ENCODE data around the gene RABL3.
"Not testable (repeated sequence)": the region's sequence is repeated elsewhere in the genome, so short reads cannot be mapped to it uniquely, and the experiment has no call there.

RABL3 gene

DNA sequence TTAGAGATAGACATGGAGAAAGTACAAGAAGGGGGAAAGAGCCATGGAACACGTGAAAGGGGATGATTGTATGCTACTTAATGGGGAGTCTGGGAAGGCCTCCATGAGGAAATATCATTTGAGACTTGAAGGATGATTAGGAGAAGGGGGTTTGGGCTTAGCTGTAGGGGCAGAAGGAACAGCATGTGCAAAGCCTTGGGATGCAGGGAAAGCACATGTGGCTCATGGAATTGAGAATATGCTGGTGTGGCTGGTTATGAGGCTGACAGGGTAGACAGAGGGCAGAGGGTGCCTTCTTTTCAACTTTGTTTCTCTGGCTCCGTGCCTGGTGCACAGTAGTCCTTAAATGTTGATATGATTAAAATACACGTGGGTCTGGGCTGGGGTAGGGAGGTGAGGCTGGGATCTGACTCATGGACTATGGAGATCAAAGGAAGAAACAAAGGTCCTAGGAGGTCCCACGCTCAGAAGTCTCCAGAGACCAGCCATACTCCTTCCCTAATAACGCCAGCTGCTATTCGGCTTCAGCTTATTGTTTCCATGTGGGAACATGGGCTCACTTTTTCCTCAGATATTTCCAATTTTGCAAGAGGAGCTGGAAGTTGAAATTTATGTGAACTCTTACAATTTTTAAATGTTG is 1.4 kb upstream of the RABL3 start:
- DNase-seq, result no peak

DNA sequence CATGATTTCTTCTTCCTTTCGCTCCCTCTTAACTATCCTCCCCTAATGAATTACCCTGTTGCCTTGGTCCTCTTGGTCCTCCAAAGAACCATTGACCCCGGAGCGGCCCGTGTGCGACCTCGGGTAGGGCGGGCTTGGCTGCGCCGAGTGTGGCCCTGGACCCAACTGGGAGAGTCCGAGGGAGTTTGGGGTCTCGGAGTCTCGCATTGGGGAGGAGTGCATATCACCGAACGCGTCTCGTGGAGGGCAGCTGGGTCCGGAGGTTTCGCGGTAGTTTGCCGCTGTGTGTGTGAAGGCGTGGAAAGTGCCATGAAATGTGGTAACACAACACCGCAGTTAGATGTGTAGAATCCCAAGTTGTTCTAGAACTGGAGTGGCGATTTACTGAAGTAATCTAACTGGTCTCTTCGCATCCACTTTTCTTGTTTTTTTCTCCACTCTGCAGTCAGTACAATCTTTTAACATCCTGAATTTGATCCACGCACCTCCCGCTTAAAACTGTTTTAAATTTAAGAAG is 591 bp upstream of the RABL3 start:
- no peak for DNase-seq

DNA sequence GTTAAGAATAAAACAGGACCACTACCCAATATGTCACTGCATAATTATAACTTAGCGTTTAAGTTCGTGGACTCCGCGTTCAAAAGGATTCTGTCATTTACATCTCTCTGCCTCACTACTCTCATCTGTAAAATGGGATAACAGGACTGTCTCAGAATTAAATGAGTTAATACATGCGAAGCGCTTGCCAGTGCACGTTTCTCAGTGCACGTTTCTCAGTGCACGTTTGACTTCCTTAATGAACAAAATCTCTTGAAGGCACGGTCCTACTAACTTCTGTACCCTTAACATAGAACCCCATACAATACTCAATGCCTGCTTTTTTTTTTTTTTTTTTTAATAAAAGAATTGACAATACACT is 499 bp downstream of the RABL3 start:
- no peak for DNase-seq

DNA sequence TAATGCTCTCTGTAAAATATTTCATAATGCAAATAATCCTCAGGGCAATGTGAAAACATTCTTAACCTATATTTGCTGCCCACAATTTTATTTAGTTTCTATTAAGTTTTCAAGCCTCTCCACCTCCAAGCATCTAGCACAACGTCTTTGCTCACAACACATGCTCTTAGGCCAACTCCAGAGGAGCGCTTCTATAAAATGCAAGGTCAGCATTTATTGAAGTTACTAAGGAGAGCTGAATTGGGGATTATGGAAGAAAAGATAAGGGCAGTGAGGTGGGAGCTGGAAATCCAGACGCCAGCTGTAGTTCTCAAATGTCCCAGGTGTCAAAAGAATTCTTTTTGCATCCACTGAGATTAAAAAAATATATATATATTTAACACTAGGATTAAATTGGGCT is 996 bp downstream of the RABL3 start:
- no peak for DNase-seq

DNA sequence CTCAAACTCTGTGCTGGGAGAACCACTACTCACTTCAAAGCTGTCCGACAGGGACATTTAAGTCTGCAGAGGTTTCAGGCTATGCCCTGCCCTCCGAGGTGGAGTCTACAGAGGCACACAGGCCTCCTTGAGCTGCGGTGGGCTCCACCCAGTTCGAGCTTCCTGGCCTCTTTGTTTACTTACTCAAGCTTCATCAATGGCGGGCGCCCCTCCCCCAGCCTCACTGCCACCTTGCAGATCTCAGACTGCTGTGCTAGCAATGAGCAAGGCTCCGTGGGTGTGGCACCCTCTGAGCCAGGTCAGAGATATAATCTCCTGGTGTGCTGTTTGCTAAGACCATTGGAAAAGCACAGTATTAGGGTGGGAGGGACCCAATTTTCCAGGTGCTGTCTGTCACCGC is 4.3 kb downstream of the RABL3 start:
- not testable (repeated sequence) for DNase-seq

DNA sequence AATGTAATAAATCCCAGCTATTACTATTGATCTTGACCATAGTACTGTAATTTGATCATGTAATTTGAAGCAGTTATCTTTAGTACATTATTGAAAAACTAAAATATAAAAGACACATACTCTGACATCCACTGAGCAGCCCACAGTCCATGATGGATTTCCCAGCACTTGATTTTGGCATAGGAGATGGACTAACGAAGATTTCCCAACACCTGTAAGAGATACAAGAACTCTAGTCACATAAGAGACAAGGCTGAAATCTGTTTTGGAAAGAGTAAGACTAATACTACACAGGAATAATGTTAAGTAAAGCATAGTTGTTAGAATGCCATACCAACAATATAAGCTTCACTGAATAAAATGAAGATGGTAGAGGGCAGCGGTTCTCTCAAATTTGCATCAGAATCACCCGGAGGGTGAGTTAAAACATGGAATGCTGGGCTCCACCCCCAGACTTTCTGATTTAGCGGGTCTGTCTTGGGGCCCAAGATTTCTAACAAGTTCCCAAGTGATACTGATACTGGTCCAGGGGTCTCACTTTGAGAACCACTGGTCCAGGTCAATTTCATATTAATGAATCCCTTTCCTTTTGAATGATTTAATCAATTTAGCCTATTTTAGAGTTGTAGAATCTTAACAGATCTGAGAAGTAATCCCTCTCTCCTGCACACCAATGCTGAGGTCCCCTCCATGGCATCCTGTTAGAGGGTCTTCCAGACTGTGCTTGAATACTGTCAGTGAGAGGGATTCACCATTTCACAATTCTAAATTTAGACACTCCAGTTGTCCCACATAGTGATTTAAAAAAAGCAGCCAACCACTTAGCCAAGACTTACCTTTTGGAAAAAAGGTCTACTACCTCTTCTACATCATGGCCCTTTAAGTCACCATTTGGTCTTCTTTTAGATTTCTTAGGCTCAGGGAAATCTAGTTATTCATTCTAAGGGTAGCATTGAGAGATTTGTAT is 11.5 kb downstream of the RABL3 start:
- no peak for DNase-seq

DNA sequence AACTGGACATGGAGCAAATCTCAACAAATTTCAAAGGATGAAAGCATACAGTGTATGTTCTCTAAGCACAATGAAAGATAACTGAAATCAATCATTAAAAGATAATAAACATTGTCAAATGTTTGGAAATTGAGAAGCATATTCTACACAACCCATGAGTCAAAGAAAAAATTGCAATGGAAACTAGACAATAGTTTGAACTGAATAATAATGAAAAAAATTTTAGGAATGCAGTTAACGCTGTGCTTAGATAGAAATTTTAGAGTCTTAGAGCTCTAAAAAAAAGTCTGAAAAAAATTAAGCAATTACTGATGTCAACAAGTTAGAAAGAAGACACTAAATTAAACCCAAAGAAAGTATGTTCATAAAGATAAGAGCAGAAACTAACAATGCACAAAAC is 15.5 kb downstream of the RABL3 start:
- DNase-seq, result no peak

DNA sequence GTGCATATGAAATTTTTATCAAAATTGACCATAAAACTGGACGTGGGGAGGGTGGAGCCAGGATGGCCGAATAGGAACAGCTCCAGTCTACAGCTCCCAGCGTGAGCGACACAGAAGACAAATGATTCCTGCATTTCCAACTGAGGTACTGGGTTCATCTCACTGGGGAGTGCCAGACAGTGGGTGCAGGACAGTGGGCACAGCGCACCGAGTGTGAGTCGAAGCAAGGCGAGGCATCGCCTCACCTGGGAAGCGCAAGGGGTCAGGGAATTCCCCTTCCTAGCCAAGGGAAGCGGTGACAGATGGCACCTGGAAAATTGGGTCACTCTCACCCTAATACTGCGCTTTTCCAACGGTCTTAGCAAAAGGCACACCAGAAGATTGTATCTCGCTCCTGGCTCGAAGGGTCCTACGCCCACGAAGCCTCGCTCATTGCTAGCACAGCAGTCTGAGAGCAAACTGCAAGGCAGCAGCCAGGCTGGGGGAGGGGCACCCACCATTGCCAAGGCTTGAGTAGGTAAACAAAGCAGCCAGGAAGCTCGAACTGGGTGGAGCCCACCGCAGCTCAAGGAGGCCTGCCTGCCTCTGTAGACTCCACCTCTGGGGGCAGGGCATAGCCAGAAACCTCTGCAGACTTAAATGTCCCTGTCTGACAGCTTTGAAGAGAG is 23.0 kb downstream of the RABL3 start:
- not testable (repeated sequence) for DNase-seq

DNA sequence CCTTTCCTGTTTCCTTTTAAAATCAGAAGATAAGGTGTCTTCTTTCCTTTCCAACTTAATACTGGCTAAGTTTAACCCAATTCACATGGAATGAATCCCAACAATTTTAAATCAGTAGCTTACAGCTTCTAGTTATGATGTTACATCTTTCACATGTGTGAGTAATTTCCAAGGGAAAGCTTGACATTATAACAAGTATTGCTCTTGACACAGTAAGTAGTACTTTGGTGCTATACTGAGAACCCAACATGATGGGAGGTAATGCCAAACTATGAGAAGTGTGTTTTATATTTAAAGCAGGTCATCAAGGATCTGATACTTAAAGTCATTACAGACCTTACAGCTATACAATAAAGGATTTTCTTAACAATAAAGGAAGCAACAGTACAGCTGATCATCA is 29.1 kb downstream of the RABL3 start:
- DNase-seq, result no peak

DNA sequence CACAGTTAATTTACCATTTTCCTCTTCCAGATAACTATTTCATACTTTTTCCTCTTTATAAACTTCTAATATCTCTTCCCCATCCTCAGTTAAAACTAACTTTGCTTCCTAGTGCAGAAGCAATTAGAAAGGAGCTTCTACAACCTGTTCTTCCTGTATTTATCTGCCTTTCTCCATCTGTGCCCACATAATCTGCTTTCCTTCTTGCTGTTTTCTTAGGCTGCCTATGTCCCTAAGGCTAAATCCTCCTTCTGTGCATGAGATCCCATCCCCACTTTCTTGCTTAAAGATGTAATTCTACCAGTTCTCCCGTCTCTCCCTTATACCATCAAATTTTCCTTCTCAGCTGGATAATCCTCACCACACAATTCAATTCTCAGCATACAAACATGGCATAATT is 31.9 kb downstream of the RABL3 start:
- no peak for DNase-seq

DNA sequence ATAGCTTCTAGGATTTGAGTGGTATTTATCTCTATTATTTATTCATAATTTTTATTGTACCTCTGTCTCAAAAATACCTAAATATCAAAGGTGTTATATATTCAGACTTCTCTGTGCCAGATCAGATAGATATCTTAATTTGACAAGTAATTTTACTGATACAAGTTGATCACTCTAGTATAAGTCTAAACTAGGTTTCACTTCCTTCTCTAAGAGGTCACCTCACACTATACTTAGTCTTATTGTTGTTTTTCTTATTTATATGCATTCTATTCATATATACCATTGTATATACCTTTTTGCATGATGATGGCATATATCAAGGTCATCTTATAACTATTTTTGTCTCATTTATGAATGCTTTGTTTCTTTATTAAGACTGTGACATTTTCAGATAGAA is 33.9 kb downstream of the RABL3 start:
- no peak for DNase-seq

DNA sequence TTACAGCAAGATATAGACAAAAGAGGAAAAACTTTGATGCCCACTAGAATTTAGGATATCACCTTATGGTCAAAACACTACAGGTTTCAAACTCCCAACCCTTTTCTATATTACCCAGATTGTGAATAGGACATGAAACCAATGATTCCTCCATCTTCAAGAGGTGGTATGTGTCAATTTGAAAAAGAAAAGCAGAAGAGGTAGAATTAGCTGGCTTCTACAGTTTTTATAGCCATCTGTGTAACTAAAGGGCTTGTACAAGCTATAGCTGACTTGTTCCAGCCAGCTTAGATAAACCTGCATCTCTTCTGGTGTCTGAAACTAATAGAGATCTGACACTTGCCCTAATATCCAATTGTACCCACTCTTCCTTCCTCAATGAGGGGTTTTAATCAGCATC is 35.4 kb downstream of the RABL3 start:
- DNase-seq, result no peak

DNA sequence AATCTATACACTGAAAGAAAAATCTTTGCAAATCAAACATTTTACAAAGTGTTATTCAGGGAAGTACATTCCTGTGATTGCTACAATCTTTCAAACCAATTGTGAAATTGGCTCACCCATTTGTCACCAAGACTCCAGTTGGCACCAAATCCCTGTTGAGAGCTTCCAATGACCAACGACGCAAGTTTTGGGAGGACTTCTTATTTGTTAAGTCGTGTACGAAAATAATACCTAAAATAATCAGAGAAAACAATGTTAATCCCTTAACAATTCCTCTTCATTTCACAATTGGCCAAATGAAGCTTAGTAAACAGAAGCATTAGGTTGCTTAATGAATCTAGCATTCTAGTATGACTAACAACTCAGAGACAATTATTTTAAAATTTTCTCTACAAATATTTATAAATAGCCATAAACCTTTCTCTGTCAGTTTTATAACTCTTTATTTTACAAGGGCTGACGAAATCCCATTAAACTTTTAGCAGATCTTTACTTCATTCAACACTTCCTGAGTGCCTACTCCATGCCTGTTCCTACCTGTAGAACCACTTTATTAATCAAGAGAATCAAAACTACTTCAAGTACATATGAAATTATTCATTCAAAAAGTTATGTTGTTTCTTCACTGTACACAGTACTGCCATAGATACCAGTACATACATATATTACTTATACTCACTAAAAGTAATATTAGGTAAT is 36.3 kb downstream of the RABL3 start:
- no peak for DNase-seq

DNA sequence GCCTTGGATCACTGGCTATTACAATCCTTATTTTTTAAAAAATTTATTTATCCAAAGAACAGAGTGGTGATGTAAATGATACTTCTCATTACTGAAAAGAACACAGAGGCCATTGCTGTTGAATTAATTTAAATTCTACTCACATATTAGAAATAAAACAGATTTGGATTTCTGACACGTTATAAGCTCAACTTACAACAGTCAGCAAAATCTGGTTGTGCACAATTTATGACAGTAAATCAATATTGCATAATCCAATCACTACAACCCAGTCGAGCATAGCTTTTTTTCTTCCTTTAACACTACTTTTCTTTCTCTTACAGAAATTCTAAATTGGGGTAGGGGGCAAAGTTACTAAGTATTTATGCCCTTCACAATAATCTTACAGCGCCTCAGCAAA is 43.0 kb downstream of the RABL3 start:
- DNase-seq, result no peak

DNA sequence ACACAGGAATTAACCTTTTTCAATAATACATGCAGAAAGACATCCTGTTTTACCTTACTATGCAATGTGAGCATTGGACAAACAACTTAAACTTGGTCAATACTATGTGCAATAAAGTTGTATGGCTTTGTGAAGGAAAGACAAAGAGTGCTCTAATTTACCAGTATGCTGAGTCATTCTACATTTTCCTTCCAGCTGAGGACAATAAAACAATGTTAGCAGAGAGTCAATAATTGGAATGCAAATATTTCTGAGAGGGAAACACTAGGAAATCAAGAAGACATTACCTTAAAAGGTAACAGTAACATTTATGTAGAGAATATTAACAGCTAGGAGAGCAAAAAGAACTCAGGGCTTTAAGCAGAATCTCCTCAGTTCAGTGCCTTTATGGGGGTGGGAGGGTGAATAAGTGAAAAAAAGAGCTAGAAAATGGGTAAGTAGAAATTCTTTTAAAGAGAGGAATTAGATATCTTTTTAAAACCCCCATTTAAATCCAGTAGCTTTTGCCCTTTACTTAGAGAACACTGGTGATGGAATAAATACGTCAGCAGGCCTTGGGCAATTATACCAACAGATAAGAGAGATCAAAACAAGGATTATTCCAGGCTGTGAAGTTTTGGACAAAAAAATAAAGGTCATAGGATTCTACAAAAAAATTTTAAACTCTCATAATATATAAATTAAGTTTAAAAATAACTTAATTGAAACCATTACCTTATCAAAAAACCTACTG is 48.7 kb downstream of the RABL3 start:
- no peak for DNase-seq

DNA sequence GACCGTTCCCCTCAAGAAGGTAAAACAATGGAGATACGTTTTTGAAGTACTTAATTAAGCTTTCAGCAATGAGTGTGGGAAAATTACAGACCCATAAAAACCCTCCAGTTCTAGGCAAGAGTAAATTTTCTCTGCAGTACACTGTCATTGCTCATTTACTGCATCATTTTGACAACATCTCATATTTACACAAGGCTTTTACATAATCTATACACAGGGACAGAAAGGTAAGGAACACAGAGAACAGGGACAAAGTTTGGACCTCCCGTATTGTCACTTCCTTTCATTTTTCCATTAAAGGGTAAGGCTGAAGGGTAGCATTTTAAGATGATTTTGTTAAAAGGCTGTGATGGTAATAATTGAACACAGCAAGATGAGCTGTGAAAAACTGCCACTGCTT is 52.9 kb downstream of the RABL3 start:
- no peak for DNase-seq

DNA sequence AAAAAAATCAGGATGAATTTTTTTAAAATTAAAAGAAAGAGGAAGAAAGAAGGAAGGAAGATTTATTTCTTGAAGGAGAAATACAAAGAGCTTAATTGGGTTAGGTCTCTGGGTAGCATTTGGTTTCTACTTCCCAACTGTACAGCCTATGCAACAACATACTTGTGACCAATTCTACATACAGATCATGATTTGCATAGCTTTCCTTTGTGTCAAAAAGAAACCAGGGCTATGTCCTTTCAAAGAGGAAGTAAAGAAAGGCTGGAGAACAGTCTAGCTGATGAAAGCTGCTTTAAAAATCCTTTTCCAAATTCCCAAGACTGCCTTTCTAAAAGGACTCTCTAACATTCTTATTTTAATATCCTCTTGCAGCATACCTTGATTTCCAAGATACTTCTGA is 54.2 kb downstream of the RABL3 start:
- DNase-seq, result no peak

DNA sequence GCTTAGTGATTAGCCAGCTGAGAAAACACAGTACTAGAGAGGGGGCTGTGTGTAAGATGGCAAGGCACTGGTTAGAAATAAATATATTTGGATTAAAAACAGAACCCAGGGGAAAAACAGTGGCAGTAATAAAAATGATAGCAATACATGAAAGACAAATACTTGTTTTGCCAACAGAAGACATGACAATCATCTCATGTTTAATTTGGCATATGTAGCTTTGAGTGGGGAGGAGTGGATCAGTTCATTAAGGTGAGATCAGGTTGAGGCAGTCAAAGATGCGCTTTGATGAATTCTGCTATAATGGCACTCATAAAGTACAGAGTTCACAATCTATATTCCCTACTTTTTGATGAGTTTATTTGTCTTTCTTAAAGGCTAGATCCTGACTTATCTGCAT is 56.9 kb downstream of the RABL3 start:
- no peak for DNase-seq

DNA sequence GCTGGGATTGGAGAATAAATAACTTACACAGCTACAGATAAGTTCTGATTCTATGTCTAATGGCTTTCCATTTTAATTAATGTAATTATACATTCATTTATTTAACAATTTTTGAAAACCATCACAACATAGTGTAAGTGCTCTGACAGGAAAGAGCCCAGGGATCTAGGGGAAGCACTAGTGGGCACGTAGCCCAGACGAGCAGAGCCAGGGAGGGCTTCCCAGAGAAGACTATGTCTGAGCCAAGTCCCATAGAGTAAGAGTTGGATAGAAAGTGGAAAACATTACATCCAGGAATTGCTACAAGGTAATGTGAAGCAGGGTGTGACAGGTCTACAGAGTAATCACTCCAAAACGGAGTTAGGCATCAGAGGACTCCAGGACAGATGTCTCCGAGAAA is 57.4 kb downstream of the RABL3 start:
- no peak for DNase-seq

DNA sequence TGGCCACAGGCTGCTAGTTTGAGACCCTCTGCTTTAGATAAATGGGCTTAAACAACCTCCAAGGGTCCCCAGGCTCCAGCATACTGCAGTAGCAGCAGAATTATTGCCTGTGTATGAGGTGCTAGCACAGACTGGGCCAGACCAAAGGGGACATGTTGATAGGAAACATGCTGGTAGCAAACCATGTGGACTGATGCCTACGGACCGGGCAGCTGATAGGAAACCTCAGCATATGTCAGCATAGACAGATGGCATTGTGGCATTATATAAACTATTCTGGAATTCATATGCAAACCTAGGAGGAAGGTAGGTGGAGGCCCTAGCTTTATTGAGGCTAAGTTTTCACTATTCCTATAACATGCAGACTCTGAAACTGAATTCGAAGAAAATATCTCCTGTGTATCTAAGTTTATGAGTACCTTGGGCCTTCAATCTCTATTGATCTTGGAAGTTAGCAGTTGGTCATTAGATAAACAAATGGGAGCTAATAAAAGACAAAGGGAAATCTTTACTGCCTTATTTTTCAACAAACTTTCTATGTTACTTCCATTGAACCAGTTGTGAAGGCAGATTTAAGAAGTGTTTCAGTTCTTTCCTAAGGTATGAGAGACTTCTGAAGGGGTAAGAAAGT is 58.5 kb downstream of the RABL3 start:
- no peak for DNase-seq

DNA sequence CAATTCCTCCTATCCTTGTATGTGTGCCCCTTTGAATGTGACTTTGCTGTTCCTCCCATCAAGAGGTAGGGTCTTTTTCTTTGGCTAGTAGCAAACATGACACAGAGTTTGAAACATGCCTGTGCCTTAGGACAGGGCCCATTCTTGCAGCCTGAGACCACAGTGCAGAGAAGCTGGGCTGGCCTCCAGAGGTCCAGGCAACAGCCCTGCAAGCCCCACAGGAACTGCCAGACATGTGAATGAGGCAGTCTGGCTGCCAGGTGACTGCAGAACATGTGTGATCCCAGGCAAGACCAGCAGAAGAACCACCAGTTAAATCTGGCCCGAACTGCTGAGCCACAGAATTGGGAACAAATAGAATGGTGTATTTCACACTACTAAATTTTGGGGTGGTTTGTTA is 59.1 kb downstream of the RABL3 start:
- DNase-seq, result no peak

Measured in T1000 (cell line).